GM12878 (cell line): ENCODE results near the gene ANKRD13B. TPM values are rescaled to one million over a fixed set of nuclear protein-coding genes. Genes with fewer than 3 reads are reported as not detected.

Source experiments
- ATAC-seq: fragments of 200-7000 bp; cut with Tn5 transposase; 3 replicates; pipeline ENCODE4 v1.9.1; 2020; ENCODE audit warnings: mild to moderate bottlenecking, moderate library complexity
- BruUV-seq: library from RNA; stranded (reverse); fragments of 400-500 nt; replicated peaks from 2 replicates; lab custom pipeline; 2021; lab: Mats Ljungman, UMichigan
- CTCF ChIA-PET: fragments of 300-600 bp; sonication (Branson Sonifier 250); formaldehyde crosslinking; extraction: SDS; loops from one replicate; lab custom pipeline; 2021; ENCODE audit warnings: inconsistent platforms; lab: Yijun Ruan, JAX
- POLR2A ChIA-PET: fragments of 350-600 bp; formaldehyde crosslinking; extraction: SDS; loops from one replicate; lab custom pipeline; 2021; ENCODE audit warnings: inconsistent platforms; lab: Charles Lee
- RAD21 ChIA-PET: fragments of 300-600 bp; sonication (Branson Sonifier 250); formaldehyde crosslinking; loops from one replicate; lab custom pipeline; 2023; ENCODE audit warnings: antibody characterized with exemption; ENCODE audit not compliant: unreplicated experiment; lab: Charles Lee
- SMC1A ChIA-PET: fragments of 300-600 bp; sonication (Branson Sonifier 250); formaldehyde crosslinking; loops from one replicate; lab custom pipeline; 2023; ENCODE audit not compliant: unreplicated experiment, uncharacterized antibody; lab: Charles Lee
- DNase-seq: peaks from one replicate; pipeline ENCODE4 v3.0.0-alpha.2; 2011; ENCODE audit warnings: low read depth, low spot score
- FAIRE-seq: peaks from 3 replicates; lab custom pipeline; 2011; peaks lifted over from hg19 to GRCh38; lab: Jason Lieb, UNC
- H2AFZ ChIP-seq: 2 replicates; pipeline ENCODE4 v1.6.0; 2011; ENCODE audit warnings: low read depth, low read length, control low read depth; ENCODE audit not compliant: control insufficient read depth
- H3K27ac ChIP-seq: 2 replicates; pipeline ENCODE4 v1.5.1; 2011; ENCODE audit warnings: control low read depth; ENCODE audit not compliant: control insufficient read depth, insufficient read depth
- H3K27me3 ChIP-seq, 2 experiments: replicated peaks in 1 of 2; 2 replicates each; pipeline versions ENCODE4 v1.6.0 to v1.6.1; 2011; ENCODE audit warnings: low read length in 1 of 2; ENCODE audit not compliant: control insufficient read depth in 2 of 2, insufficient read depth in 2 of 2
- H3K36me3 ChIP-seq, 2 experiments: 2 replicates each; pipeline ENCODE4 v1.5.1; 2011; ENCODE audit warnings: low read length in 1 of 2; ENCODE audit not compliant: control insufficient read depth in 2 of 2, insufficient read depth in 2 of 2
- H3K4me1 ChIP-seq: 2 replicates; pipeline ENCODE4 v1.6.1; 2011; ENCODE audit warnings: mild to moderate bottlenecking, low read length, moderate library complexity, mixed read lengths; ENCODE audit not compliant: control insufficient read depth, insufficient read depth
- H3K4me2 ChIP-seq: 2 replicates; pipeline ENCODE4 v1.6.0; 2011; ENCODE audit warnings: control low read depth; ENCODE audit not compliant: control insufficient read depth, insufficient read depth
- H3K4me3 ChIP-seq: fragments of 200-600 bp; sonication (generic); 2 replicates; pipeline ENCODE4 v1.5.1; 2016
- H3K79me2 ChIP-seq: 2 replicates; pipeline ENCODE4 v1.6.0; 2011; ENCODE audit warnings: low read length; ENCODE audit not compliant: control insufficient read depth, insufficient read depth
- H3K9ac ChIP-seq: 2 replicates; pipeline ENCODE4 v1.8.0; 2011; ENCODE audit warnings: low read length, control low read depth, mixed read lengths; ENCODE audit not compliant: control insufficient read depth, insufficient read depth
- H3K9me3 ChIP-seq: replicated peaks from 3 replicates; pipeline ENCODE4 v1.5.1; 2011; ENCODE audit warnings: mild to moderate bottlenecking, low read length; ENCODE audit not compliant: control insufficient read depth, insufficient read depth
- H4K20me1 ChIP-seq: 2 replicates; pipeline ENCODE4 v1.6.0; 2011; ENCODE audit not compliant: control insufficient read depth, insufficient read depth
- BACH1 ChIP-seq: fragments of 450-650 bp; IDR thresholded peaks from 2 replicates; pipeline ENCODE4 v1.6.1; 2017; ENCODE audit warnings: mild to moderate bottlenecking, borderline replicate concordance
- CHD2 ChIP-seq: IDR thresholded peaks from 2 replicates; pipeline ENCODE4 v1.6.1; 2011; ENCODE audit warnings: low read depth, low read length, improper control_type of control experiment, borderline replicate concordance
- FOS ChIP-seq: IDR thresholded peaks from 3 replicates; pipeline ENCODE4 v1.6.1; 2011; ENCODE audit warnings: borderline replicate concordance; ENCODE audit not compliant: insufficient read length; ENCODE audit errors: extremely low read depth
- FOXK2 ChIP-seq: fragments of 450-650 bp; IDR thresholded peaks from 2 replicates; pipeline ENCODE4 v1.6.1; 2017; ENCODE audit warnings: mild to moderate bottlenecking, moderate library complexity
- GATAD2B ChIP-seq: fragments of 450-650 bp; conservative IDR thresholded peaks from 2 replicates; pipeline ENCODE4 v1.6.1; 2017; ENCODE audit warnings: low read depth, mild to moderate bottlenecking, moderate library complexity
- IKZF1 ChIP-seq: fragments of 450-650 bp; conservative IDR thresholded peaks from 2 replicates; pipeline ENCODE4 v1.6.1; 2017; ENCODE audit warnings: antibody characterized with exemption, mild to moderate bottlenecking
- KDM1A ChIP-seq: fragments of 200-600 bp; sonication (generic); IDR thresholded peaks from 2 replicates; pipeline ENCODE4 v1.6.1; 2016; ENCODE audit warnings: borderline replicate concordance
- PBX3 ChIP-seq: IDR thresholded peaks from 2 replicates; pipeline ENCODE4 v1.6.1; 2011; ENCODE audit warnings: mild to moderate bottlenecking, low read depth, low read length, moderate library complexity; ENCODE audit not compliant: insufficient replicate concordance
- PKNOX1 ChIP-seq: fragments of 450-650 bp; IDR thresholded peaks from 2 replicates; pipeline ENCODE4 v1.6.1; 2016; ENCODE audit warnings: mild to moderate bottlenecking
- RB1 ChIP-seq: fragments of 450-650 bp; formaldehyde crosslinking; IDR thresholded peaks from 2 replicates; pipeline ENCODE4 v1.6.1; 2017; ENCODE audit warnings: mild to moderate bottlenecking, borderline replicate concordance
- RUNX3 ChIP-seq: IDR thresholded peaks from 2 replicates; pipeline ENCODE4 v1.6.1; 2012; ENCODE audit warnings: low read length, inconsistent platforms
- SIX5 ChIP-seq: IDR thresholded peaks from 2 replicates; pipeline ENCODE4 v1.6.1; 2011; ENCODE audit warnings: mild to moderate bottlenecking, low read depth, low read length, moderate library complexity; ENCODE audit not compliant: severe bottlenecking
- SREBF2 ChIP-seq: IDR thresholded peaks from 2 replicates; pipeline ENCODE4 v1.6.1; 2012; ENCODE audit warnings: mild to moderate bottlenecking, low read length
- YY1 ChIP-seq: IDR thresholded peaks from 2 replicates; pipeline ENCODE4 v1.6.1; 2011; ENCODE audit warnings: low read depth, mild to moderate bottlenecking, low read length
- ZNF207 ChIP-seq: fragments of 450-650 bp; IDR thresholded peaks from 2 replicates; pipeline ENCODE4 v1.6.1; 2014; ENCODE audit warnings: antibody characterized with exemption, mild to moderate bottlenecking, borderline replicate concordance
- WGBS: methylation state at CpG from one replicate; pipeline ENCODE4 v1.1.6; 2016; ENCODE audit warnings: low lambda C conversion rate; ENCODE audit not compliant: insufficient replicate concordance, insufficient coverage; ENCODE audit errors: missing lambda C conversion rate; 5-methylcytosine and 5-hydroxymethylcytosine counted together
- in situ Hi-C: fragments of 300-500 bp; cut with MboI; formaldehyde crosslinking; loops from 9 replicates; pipeline ENCODE4 v1.14.3; 2018; ENCODE audit warnings: mixed read lengths
- intact Hi-C: fragments of 100-400 bp; cut with micrococcal nuclease; formaldehyde crosslinking; loops from one replicate; pipeline ENCODE4 v1.14.2; 2022; ENCODE audit not compliant: unreplicated experiment
- polyA plus RNA-seq, 11 experiments: library from polyadenylated mRNA; depleted of rRNA in 4 of 11; unstranded in 6 of 11; stranded (reverse) in 5 of 11; fragments of >200 nt; fragmentation: Nextera tagmentation in 4 of 11; fragmentation: Illumina TruSeq in 1 of 11; extraction: Ambion mirVana in 4 of 11; extraction: Trizol in 1 of 11; gene quantifications; 1 replicate in 1 of 11; 2 replicates in 10 of 11; pipeline versions ENCODE4 v1.2.1 to v1.2.3, GENCODE V29; 2011 to 2016; ENCODE audit warnings: inconsistent platforms in 2 of 11, missing spikeins in 2 of 11, low read depth in 1 of 11
- total RNA-seq, 4 experiments: library from RNA; depleted of rRNA in 3 of 4; stranded (reverse); fragments of >200 nt in 3 of 4; fragmentation: Illumina TruSeq in 1 of 4; extraction: Trizol in 1 of 4; gene quantifications; 2 replicates each; pipeline versions ENCODE4 v1.2.1 to v1.2.3, GENCODE V29; 2013 to 2021

The ANKRD13B gene
- total and polyA plus RNA-seq, 10 of the 15 experiments (the other 5 are each of a cell fraction or from before 2014, with no cell fraction given): 0.18 to 15.0 (median 2.8) TPM

GRCh38 chr17:29640413-29640812 lies 47.5 kb downstream of the ANKRD13B start:
- no peak for TF ChIP-seq ZNF207
- no peak for TF ChIP-seq YY1
- no peak for TF ChIP-seq FOXK2
- TF ChIP-seq FOS: no peak
- TF ChIP-seq SIX5: no peak
- no peak for TF ChIP-seq RB1
- no peak for TF ChIP-seq PBX3
- no peak for TF ChIP-seq KDM1A
- TF ChIP-seq PKNOX1: no peak
- no peak for TF ChIP-seq RUNX3
- TF ChIP-seq BACH1: no peak
- TF ChIP-seq GATAD2B: no peak
- TF ChIP-seq SREBF2: no peak
- TF ChIP-seq IKZF1: no peak
- TF ChIP-seq CHD2: no peak
- TF ChIP-seq, all 136 proteins: peak for 0
- FAIRE-seq (no peak), DNase-seq (no peak), ATAC-seq (no peak)
- Histone ChIP-seq H3K9me3 (no peaks in the 10 kb centered on the region), H3K4me2 (no peak overlapping the region), H3K79me2 (no peaks in the 10 kb centered on the region), H3K27ac (no peak overlapping the region), H3K27me3 (no peaks in the 10 kb centered on the region), H3K4me3 (no peak overlapping the region), H3K4me1 (peaks cover 3% of the 10 kb centered on the region), H3K36me3 (peaks cover 9 to 29% of the 10 kb centered on the region in 2 experiments), H4K20me1 (no peaks in the 10 kb centered on the region), H2AFZ (no peak overlapping the region), H3K9ac (no peak overlapping the region)
- ChIA-PET RAD21 (interaction anchor here (1.2 to 8.9 kb wide), 9 partner anchors 22 to 290 kb away, joined by 3 to 133 read pairs (median 6); partner anchors contain the start of gene SSH2), POLR2A (no interaction called here), CTCF (interaction anchor here (1.1 to 6.6 kb wide), 13 partner anchors 14 to 290 kb away, joined by 3 to 112 read pairs (median 6); no protein-coding TSS in a partner anchor), SMC1A (interaction anchor here (0.8 to 9.0 kb wide), 9 partner anchors 48 to 378 kb away, joined by 3 to 94 read pairs (median 6); partner anchors contain the start of gene SSH2)
- whole genome bisulfite sequencing: 5% methylated on average over 2 of the region's 2 CpGs
- intact Hi-C loops: no loop called here
- in situ Hi-C loops: loop anchor here (5.0 kb wide), 1 partner anchor 137 kb away; no protein-coding TSS in a partner anchor
- BruUV-seq: no TSS peak
